HEK293T (cell line): ENCODE measurements around the gene TMEM72.

ENCODE experiments used
- ARNT ChIP-seq: fragments of 450-650 bp; IDR thresholded peaks from 2 replicates; pipeline ENCODE4 v1.6.1; 2017; ENCODE audit warnings: mild to moderate bottlenecking
- BHLHE40 ChIP-seq: fragments of 450-650 bp; IDR thresholded peaks from 2 replicates; pipeline ENCODE4 v1.6.1; 2016; ENCODE audit warnings: mild to moderate bottlenecking, moderate library complexity, borderline replicate concordance
- ELF4 ChIP-seq: fragments of 450-650 bp; IDR thresholded peaks from 2 replicates; pipeline ENCODE4 v1.6.1; 2017; ENCODE audit warnings: antibody characterized with exemption
- FOXM1 ChIP-seq: fragments of 450-650 bp; IDR thresholded peaks from 2 replicates; pipeline ENCODE4 v1.6.1; 2017; ENCODE audit warnings: mild to moderate bottlenecking, borderline replicate concordance
- L3MBTL2 ChIP-seq: fragments of 450-650 bp; conservative IDR thresholded peaks from 2 replicates; pipeline ENCODE4 v1.6.1; 2016; ENCODE audit warnings: mild to moderate bottlenecking

DNA sequence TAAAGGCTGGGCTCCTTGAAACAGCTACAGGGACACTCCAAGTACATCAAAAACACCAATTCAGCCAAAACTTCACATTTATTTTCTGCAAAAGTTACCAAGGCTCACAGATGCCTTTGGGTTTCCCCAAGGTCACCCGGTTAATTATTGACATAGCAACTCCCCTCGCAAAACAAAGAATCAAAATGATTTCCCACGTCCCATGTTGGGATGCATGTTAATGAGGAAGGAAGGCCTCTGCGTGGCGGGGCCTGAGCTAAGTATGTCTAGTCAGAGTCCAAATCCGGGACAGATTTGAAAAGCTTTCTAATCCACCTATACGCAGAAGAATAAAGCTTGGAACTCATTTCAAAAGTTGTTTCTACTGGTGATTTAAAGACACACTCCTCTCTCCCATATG lies 535 bp upstream of the TMEM72 start:
- no peak for TF ChIP-seq ARNT
- TF ChIP-seq FOXM1, result no peak
- no peak for TF ChIP-seq ELF4
- TF ChIP-seq L3MBTL2, result no peak
- no peak for TF ChIP-seq BHLHE40
